Loucy (cell line): ENCODE measurements around the gene SOST.

Source experiments
- H2AFZ ChIP-seq: fragments of 200-600 bp; sonication (generic); 2 replicates; pipeline ENCODE4 v1.6.0; 2016; ENCODE audit warnings: antibody characterized with exemption, mild to moderate bottlenecking, low read length, moderate library complexity
- H3F3A ChIP-seq: fragments of 200-600 bp; 2 replicates; pipeline ENCODE4 v1.6.0; 2016; ENCODE audit warnings: antibody characterized with exemption, low read depth, mild to moderate bottlenecking
- H3K27me3 ChIP-seq: fragments of 200-600 bp; sonication (generic); 2 replicates; pipeline ENCODE4 v1.6.1; 2014; ENCODE audit warnings: low read length, mild to moderate bottlenecking; ENCODE audit not compliant: insufficient read depth, poor library complexity, severe bottlenecking
- H3K36me3 ChIP-seq: fragments of 200-600 bp; sonication (generic); 2 replicates; pipeline ENCODE4 v1.6.1; 2016; ENCODE audit warnings: low read length; ENCODE audit not compliant: insufficient read depth
- H3K4me1 ChIP-seq: fragments of 200-600 bp; sonication (generic); 2 replicates; pipeline ENCODE4 v1.5.1; 2014; ENCODE audit warnings: low read length, mild to moderate bottlenecking; ENCODE audit not compliant: insufficient read depth, poor library complexity, severe bottlenecking
- H3K4me2 ChIP-seq: fragments of 200-600 bp; sonication (generic); 2 replicates; pipeline ENCODE4 v1.6.0; 2014; ENCODE audit warnings: antibody characterized with exemption, low read length, low read depth, mild to moderate bottlenecking; ENCODE audit not compliant: poor library complexity, severe bottlenecking
- H3K4me3 ChIP-seq: fragments of 200-600 bp; sonication (generic); 2 replicates; pipeline ENCODE4 v1.5.1; 2014; ENCODE audit warnings: low read length, mild to moderate bottlenecking, mixed read lengths; ENCODE audit not compliant: poor library complexity, severe bottlenecking
- H3K79me2 ChIP-seq: fragments of 200-600 bp; sonication (generic); 2 replicates; pipeline ENCODE4 v1.6.1; 2014; ENCODE audit warnings: low read length; ENCODE audit not compliant: insufficient read depth
- H3K9ac ChIP-seq: fragments of 200-600 bp; sonication (generic); 2 replicates; pipeline ENCODE4 v1.6.0; 2014; ENCODE audit warnings: mild to moderate bottlenecking, low read depth, low read length, moderate library complexity; ENCODE audit not compliant: poor library complexity, severe bottlenecking
- H3K9me2 ChIP-seq: fragments of 200-600 bp; sonication (generic); replicated peaks from 2 replicates; pipeline ENCODE4 v1.6.1; 2016; ENCODE audit warnings: low read depth, low read length, mixed read lengths
- H3K9me3 ChIP-seq: fragments of 200-600 bp; sonication (generic); 2 replicates; pipeline ENCODE4 v1.6.1; 2014; ENCODE audit warnings: mild to moderate bottlenecking, antibody characterized with exemption, low read length, low read depth; ENCODE audit not compliant: insufficient read depth
- H4K20me1 ChIP-seq: fragments of 200-600 bp; sonication (generic); 2 replicates; pipeline ENCODE4 v1.6.0; 2014; ENCODE audit warnings: antibody characterized with exemption, low read length, mild to moderate bottlenecking; ENCODE audit not compliant: insufficient read depth, poor library complexity, severe bottlenecking
- EZH2phosphoT487 ChIP-seq: fragments of 200-600 bp; IDR thresholded peaks from 2 replicates; pipeline ENCODE4 v1.6.1; 2018; ENCODE audit warnings: antibody characterized with exemption, mild to moderate bottlenecking, moderate library complexity, borderline replicate concordance
- TF ChIP-seq, protein P1 (sequence below): fragments of 200-600 bp; sonication (generic); conservative IDR thresholded peaks from 2 replicates; pipeline ENCODE4 v1.5.1; 2014; ENCODE audit warnings: mild to moderate bottlenecking, antibody characterized with exemption, low read length

The SOST gene

GRCh38 chr17:43723697-43724359 is 34.8 kb downstream of the SOST start:
- no peak overlapping the region for H3K4me2 ChIP-seq
- H3K4me3 ChIP-seq = no peak overlapping the region

GRCh38 chr17:43722870-43723665 is 35.5 kb downstream of the SOST start:
- H2AFZ ChIP-seq = no peak overlapping the region
- no peaks in the 10 kb centered on the region for H3K9me2 ChIP-seq
- H3K4me2 ChIP-seq = no peak overlapping the region
- TF ChIP-seq, protein P1, sequence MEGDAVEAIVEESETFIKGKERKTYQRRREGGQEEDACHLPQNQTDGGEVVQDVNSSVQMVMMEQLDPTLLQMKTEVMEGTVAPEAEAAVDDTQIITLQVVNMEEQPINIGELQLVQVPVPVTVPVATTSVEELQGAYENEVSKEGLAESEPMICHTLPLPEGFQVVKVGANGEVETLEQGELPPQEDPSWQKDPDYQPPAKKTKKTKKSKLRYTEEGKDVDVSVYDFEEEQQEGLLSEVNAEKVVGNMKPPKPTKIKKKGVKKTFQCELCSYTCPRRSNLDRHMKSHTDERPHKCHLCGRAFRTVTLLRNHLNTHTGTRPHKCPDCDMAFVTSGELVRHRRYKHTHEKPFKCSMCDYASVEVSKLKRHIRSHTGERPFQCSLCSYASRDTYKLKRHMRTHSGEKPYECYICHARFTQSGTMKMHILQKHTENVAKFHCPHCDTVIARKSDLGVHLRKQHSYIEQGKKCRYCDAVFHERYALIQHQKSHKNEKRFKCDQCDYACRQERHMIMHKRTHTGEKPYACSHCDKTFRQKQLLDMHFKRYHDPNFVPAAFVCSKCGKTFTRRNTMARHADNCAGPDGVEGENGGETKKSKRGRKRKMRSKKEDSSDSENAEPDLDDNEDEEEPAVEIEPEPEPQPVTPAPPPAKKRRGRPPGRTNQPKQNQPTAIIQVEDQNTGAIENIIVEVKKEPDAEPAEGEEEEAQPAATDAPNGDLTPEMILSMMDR = no peak
- TF ChIP-seq EZH2phosphoT487 = no peak
- no peaks in the 10 kb centered on the region for H3F3A ChIP-seq
- H3K4me3 ChIP-seq = no peak overlapping the region
- H4K20me1 ChIP-seq = no peaks in the 10 kb centered on the region
- peaks cover 7% of the 10 kb centered on the region for H3K4me1 ChIP-seq
- H3K27me3 ChIP-seq = no peaks in the 10 kb centered on the region
- H3K36me3 ChIP-seq = no peaks in the 10 kb centered on the region
- H3K9ac ChIP-seq = no peak overlapping the region
- no peaks in the 10 kb centered on the region for H3K9me3 ChIP-seq
- no peaks in the 10 kb centered on the region for H3K79me2 ChIP-seq

More at GRCh38 chr17:43723697-43724359, 34.8 kb downstream of the SOST start:
- Histone ChIP-seq H4K20me1 (no peaks in the 10 kb centered on the region), H3K4me1 (peaks cover 7% of the 10 kb centered on the region), H3K79me2 (no peaks in the 10 kb centered on the region), H3K27me3 (no peaks in the 10 kb centered on the region), H3F3A (no peaks in the 10 kb centered on the region), H2AFZ (no peak overlapping the region), H3K9ac (no peak overlapping the region), H3K9me2 (no peaks in the 10 kb centered on the region), H3K36me3 (no peaks in the 10 kb centered on the region), H3K9me3 (no peaks in the 10 kb centered on the region)
- TF ChIP-seq, protein P1 = no peak
- no peak for TF ChIP-seq EZH2phosphoT487

- H3K9ac ChIP-seq = no peak overlapping the region
- H2AFZ ChIP-seq = no peak overlapping the region
- no peaks in the 10 kb centered on the region for H3F3A ChIP-seq
- peaks cover 7% of the 10 kb centered on the region for H3K4me1 ChIP-seq
- no peak overlapping the region for H3K4me2 ChIP-seq
- no peaks in the 10 kb centered on the region for H3K79me2 ChIP-seq
- no peaks in the 10 kb centered on the region for H3K9me3 ChIP-seq
- TF ChIP-seq, protein P1 = no peak
- TF ChIP-seq EZH2phosphoT487 = no peak
- H3K27me3 ChIP-seq = no peaks in the 10 kb centered on the region
- H3K4me3 ChIP-seq = no peak overlapping the region
- no peaks in the 10 kb centered on the region for H3K36me3 ChIP-seq
- H4K20me1 ChIP-seq = no peaks in the 10 kb centered on the region
- H3K9me2 ChIP-seq = no peaks in the 10 kb centered on the region
Observed at GRCh38 chr17:43722269-43722619, 36.3 kb downstream of the SOST start.
